Measurements from ENCODE around the gene CASKIN2. TPM values are rescaled to one million over a fixed set of nuclear protein-coding genes. Genes with fewer than 3 reads are reported as not detected.

Gene CASKIN2, protein sequence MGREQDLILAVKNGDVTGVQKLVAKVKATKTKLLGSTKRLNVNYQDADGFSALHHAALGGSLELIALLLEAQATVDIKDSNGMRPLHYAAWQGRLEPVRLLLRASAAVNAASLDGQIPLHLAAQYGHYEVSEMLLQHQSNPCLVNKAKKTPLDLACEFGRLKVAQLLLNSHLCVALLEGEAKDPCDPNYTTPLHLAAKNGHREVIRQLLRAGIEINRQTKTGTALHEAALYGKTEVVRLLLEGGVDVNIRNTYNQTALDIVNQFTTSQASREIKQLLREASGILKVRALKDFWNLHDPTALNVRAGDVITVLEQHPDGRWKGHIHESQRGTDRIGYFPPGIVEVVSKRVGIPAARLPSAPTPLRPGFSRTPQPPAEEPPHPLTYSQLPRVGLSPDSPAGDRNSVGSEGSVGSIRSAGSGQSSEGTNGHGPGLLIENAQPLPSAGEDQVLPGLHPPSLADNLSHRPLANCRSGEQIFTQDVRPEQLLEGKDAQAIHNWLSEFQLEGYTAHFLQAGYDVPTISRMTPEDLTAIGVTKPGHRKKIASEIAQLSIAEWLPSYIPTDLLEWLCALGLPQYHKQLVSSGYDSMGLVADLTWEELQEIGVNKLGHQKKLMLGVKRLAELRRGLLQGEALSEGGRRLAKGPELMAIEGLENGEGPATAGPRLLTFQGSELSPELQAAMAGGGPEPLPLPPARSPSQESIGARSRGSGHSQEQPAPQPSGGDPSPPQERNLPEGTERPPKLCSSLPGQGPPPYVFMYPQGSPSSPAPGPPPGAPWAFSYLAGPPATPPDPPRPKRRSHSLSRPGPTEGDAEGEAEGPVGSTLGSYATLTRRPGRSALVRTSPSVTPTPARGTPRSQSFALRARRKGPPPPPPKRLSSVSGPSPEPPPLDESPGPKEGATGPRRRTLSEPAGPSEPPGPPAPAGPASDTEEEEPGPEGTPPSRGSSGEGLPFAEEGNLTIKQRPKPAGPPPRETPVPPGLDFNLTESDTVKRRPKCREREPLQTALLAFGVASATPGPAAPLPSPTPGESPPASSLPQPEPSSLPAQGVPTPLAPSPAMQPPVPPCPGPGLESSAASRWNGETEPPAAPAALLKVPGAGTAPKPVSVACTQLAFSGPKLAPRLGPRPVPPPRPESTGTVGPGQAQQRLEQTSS (N-terminal part only)
- total RNA-seq: 10 to 100 TPM in 4 of 6 experiments, 1 to 10 TPM in 2; 9.0 to 26.0 (median 12.0) TPM
- long read RNA-seq: 0 reads

DNA sequence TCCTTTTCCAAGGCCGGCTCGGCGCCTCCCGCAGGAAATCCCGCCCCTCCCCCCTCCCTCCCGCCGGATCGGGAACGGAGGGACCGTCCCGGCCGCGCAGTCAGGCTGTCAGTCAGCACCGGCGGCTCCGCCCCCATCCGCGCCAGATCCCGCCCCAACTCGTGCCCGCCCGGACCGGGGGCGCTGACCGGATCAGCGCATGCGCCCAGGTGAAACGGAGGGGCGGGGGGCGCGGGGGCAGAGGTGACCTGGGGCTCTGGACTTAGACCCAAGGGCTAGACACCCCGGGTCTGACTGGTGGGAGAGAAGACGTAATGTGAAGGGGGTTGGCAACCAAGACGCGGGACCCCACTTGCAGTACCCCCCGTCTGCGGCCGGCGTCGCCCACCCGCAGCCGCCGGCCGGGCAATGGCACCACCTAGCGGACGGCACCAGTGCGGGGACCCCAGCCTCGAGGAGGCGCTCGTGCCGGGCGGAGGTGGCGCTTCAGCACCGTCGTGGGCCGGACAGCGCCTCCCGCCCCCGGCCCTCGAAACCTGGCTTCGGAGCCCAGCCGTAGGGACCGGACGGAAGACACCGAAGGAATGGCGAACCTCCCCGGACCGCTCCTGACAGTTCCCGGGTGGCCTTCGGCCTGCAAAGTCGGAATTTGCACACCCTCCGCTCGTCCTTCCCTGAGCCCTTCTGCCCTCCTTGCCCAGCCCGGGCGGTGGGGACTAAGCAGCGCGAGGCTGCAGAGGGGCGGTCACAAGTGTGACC is at the start of gene CASKIN2:
TSS of gene CASKIN2 (minus strand) at position 42 of the 759 bp plus-strand sequence. CDS start 1,733 bp downstream, outside the sequence.
- Histone ChIP-seq H3K4me1 (peaks cover 0 to 28% (median 9%) of the 10 kb centered on the region in 4 donors), H3K4me3 (peak within 1 kb of the TSS; percentile 87 to 93 (median 91)), H3K36me3 (no peaks in the 10 kb centered on the region), H3K27me3 (no peaks in the 10 kb centered on the region), H3K27ac (peak within 1 kb of the TSS; percentile 62 to 73 (median 62)), H3K9me3 (no peaks in the 10 kb centered on the region)
- WGBS (ENCODE audit: insufficient coverage, low coverage, low lambda C conversion rate, missing lambda C conversion rate): 0% methylated on average over 15 of the region's 78 CpGs
- peak; percentile 74 to 89 (median 83) for ATAC-seq
- TF ChIP-seq POLR2A (IDR thresholded peaks at IDR 0.05): no peak
- TF ChIP-seq, protein P1, sequence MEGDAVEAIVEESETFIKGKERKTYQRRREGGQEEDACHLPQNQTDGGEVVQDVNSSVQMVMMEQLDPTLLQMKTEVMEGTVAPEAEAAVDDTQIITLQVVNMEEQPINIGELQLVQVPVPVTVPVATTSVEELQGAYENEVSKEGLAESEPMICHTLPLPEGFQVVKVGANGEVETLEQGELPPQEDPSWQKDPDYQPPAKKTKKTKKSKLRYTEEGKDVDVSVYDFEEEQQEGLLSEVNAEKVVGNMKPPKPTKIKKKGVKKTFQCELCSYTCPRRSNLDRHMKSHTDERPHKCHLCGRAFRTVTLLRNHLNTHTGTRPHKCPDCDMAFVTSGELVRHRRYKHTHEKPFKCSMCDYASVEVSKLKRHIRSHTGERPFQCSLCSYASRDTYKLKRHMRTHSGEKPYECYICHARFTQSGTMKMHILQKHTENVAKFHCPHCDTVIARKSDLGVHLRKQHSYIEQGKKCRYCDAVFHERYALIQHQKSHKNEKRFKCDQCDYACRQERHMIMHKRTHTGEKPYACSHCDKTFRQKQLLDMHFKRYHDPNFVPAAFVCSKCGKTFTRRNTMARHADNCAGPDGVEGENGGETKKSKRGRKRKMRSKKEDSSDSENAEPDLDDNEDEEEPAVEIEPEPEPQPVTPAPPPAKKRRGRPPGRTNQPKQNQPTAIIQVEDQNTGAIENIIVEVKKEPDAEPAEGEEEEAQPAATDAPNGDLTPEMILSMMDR (IDR thresholded peaks at IDR 0.05): peak; percentile 93 to 98 (median 94)
- DNase-seq: peak; percentile 97 to 98 (median 98)
- intact Hi-C loops (cut with DNase I): loop anchor here in 1 of 2 donors (5.0 kb wide), 1 partner anchor 72 kb away; the partner anchor contains the start of gene MYO15B

DNA sequence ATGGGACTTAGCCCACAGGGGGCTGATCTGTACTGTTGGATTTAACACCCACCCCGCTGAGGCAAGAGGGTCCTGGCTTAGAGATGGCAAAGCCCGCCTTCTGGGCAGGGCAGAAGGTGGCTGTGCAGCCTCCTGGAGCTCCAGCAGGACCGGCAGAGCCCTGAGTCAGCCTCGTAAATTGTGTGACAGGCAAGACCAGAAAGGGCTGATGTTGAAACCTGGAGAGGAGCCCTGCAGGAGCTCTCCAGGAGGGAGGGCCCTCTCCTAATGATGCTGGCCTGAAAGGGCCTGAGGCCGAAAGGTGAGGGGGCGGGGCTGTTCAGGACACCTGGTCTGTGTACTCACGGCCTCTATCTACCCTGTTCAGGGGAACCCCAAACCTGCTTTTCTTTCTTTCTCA is 49.7 kb upstream of the CASKIN2 start:
- Histone ChIP-seq H3K27ac (peak overlapping the region in 1 of 3 donors; percentile 29), H3K36me3 (peaks cover 0 to 42% (median 19%) of the 10 kb centered on the region in 4 donors)
- intact Hi-C loops (cut with DNase I): no loop called here

DNA sequence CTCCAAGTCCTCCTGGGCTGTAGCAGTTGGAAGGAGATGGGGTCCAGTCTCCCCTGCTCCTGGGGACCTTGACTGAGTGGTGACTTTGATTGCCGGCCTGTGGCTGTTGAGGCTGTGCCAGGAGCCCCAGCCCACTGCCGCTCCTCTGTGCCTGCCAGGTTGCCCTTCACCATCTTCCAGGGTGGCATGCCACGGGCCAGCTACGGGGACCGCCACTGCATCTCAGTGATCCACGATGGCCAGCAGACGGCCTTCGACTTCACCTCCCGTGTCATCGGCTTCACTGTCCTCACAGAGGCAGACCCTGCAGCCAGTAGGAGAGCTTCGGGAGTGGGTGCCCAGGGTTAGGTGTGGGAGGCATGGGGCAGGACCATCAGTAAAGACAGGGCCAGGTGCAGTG is 48.9 kb upstream of the CASKIN2 start:
- ATAC-seq (no peak), DNase-seq (no peak)
- Histone ChIP-seq H3K9me3 (no peaks in the 10 kb centered on the region), H3K36me3 (peaks cover 0 to 42% (median 17%) of the 10 kb centered on the region in 4 donors), H3K27me3 (no peaks in the 10 kb centered on the region), H3K27ac (no peak overlapping the region), H3K4me1 (peaks cover 0 to 33% (median 12%) of the 10 kb centered on the region in 4 donors), H3K4me3 (no peak overlapping the region)
- intact Hi-C loops (cut with DNase I): no loop called here
- 100% methylated on average over 4 of the region's 11 CpGs for WGBS (ENCODE audit: insufficient coverage, low coverage, low lambda C conversion rate, missing lambda C conversion rate)
- TF ChIP-seq, protein P1 (IDR thresholded peaks at IDR 0.05): no peak
- no peak for TF ChIP-seq POLR2A (IDR thresholded peaks at IDR 0.05)

More for the DNA sequence above, 49.7 kb upstream of the CASKIN2 start:
- peak in 1 of 4 donors; percentile 54 for ATAC-seq
- no peaks in the 10 kb centered on the region for H3K9me3 ChIP-seq
- no peak overlapping the region for H3K4me3 ChIP-seq
- DNase-seq: peak in 1 of 3 donors; percentile 65
- no peaks in the 10 kb centered on the region for H3K27me3 ChIP-seq
- TF ChIP-seq, protein P1 (IDR thresholded peaks at IDR 0.05): no peak
- no peak for TF ChIP-seq POLR2A (IDR thresholded peaks at IDR 0.05)
- WGBS (ENCODE audit: insufficient coverage, low coverage, low lambda C conversion rate, missing lambda C conversion rate): 86% methylated on average over 4 of the region's 7 CpGs
- peaks cover 0 to 24% (median 8%) of the 10 kb centered on the region in 4 donors for H3K4me1 ChIP-seq
